SH-SY5Y (cell line): Measurements from ENCODE around the gene PRRT1B.

Experiments used
- GATA2 ChIP-seq: IDR thresholded peaks from 2 replicates; pipeline ENCODE4 v1.6.1; 2011; ENCODE audit warnings: mild to moderate bottlenecking, low read depth, low read length
- GATA3 ChIP-seq: IDR thresholded peaks from 2 replicates; pipeline ENCODE4 v1.6.1; 2011; ENCODE audit warnings: low read depth, mild to moderate bottlenecking, low read length, moderate library complexity

DNA sequence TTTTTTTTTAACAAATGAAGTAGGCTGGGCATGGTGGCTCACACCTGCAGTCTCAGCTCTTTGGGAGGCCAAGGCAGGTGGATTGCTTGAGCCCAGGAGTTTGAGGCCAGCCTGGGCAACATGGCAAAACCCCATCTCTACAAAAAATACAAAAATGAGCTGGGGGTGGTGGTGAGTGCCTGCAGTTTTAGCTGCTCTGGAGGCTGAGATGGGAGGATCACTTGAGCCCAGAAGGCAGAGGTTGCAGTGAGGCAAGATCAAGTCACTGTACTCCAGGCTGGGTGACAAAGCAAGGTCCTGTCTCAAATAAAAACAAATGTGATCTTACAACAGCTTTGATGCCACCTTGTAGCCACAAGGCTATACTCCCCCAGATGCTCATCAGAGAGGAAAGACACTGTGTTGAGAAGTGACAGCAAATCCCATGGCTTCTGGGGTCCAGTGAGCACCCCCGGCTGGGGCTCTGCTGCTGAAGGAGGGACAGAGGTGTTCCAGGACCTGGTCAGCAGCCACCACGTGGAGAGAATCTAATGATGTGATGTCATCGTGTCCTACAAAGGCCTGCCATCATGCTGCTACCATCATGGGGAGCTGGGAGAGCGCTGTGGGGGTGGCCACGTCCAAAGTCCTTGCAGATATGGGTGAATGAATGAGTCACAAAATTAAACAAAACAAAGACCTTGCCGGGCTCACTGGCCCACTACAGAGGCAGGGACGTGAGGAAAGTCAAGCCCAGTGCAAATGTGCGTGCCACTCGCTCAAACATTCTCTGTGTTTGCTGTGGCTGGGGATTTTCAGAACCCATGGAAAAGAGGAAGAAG is 60.7 kb downstream of the PRRT1B start:
- TF ChIP-seq GATA2 = no peak
- TF ChIP-seq GATA3 = no peak
